Skin epidermis (tissue), 12 donors: ENCODE data around the gene HEPN1.
"Not testable (repeated sequence)": the region's sequence is repeated elsewhere in the genome, so short reads cannot be mapped to it uniquely, and the experiment has no call there.

Source experiments
- H3K27ac ChIP-seq, 21 experiments: fragments of 200-600 bp; sonication (generic) in 11 of 21; one replicate each; pipeline ENCODE4 v1.5.0; 2020; ENCODE audit warnings: mild to moderate bottlenecking in 3 of 21, inconsistent platforms in 2 of 21, moderate library complexity in 2 of 21
- H3K4me3 ChIP-seq, 7 experiments: fragments of 200-600 bp; sonication (generic) in 2 of 7; one replicate each; pipeline ENCODE4 v1.5.0; 2020; ENCODE audit warnings: inconsistent platforms in 2 of 7, mild to moderate bottlenecking in 2 of 7, moderate library complexity in 1 of 7

HEPN1 gene

GRCh38 chr11:124961972-124962609, 43.0 kb downstream of the HEPN1 start:
- Histone ChIP-seq H3K4me3 (no peak overlapping the region), H3K27ac (no peak overlapping the region)

- not testable (repeated sequence) for H3K4me3 ChIP-seq, H3K27ac ChIP-seq
These were observed 49.1 kb downstream of the HEPN1 start for GRCh38 chr11:124968197-124968596.
